HepG2 (cell line): ENCODE data around the gene C17orf75. TPM values are rescaled to one million over a fixed set of nuclear protein-coding genes. Genes with fewer than 3 reads are reported as not detected.

Source experiments
- ARHGAP35 ChIP-seq: sonication (generic); formaldehyde crosslinking; IDR thresholded peaks from 2 replicates; pipeline ENCODE4 v1.9.0; 2022; ENCODE audit warnings: mild to moderate bottlenecking, inconsistent platforms, moderate library complexity, missing genetic modification reagents, borderline replicate concordance
- CREB1 ChIP-seq, 2 experiments: fragments of 450-650 bp in 1 of 2; IDR thresholded peaks; 2 replicates each; pipeline ENCODE4 v1.6.1; 2016 to 2017; ENCODE audit warnings: control low read depth in 1 of 2, mild to moderate bottlenecking in 1 of 2, missing compliant biosample characterization in 1 of 2, missing genetic modification characterization in 1 of 2
- HDAC6 ChIP-seq: fragments of 200-600 bp; sonication (generic); IDR thresholded peaks from 2 replicates; pipeline ENCODE4 v1.7.0; 2017; ENCODE audit warnings: mild to moderate bottlenecking, antibody characterized with exemption, low read length, low read depth
- JUND ChIP-seq: sonication (generic); formaldehyde crosslinking; IDR thresholded peaks from 2 replicates; pipeline ENCODE4 v1.8.0; 2022; ENCODE audit warnings: mild to moderate bottlenecking, missing genetic modification reagents
- KLF12 ChIP-seq: sonication (generic); formaldehyde crosslinking; IDR thresholded peaks from 2 replicates; pipeline ENCODE4 v1.4.0; 2020; ENCODE audit warnings: missing genetic modification reagents, borderline replicate concordance
- KLF16 ChIP-seq, 2 experiments: sonication (generic) in 1 of 2; formaldehyde crosslinking in 1 of 2; IDR thresholded peaks; 2 replicates each; pipeline versions ENCODE4 v1.6.1 to v1.8.0; 2016 to 2023; ENCODE audit warnings: missing genetic modification reagents in 2 of 2, missing compliant biosample characterization in 1 of 2
- MATR3 ChIP-seq: sonication (generic); formaldehyde crosslinking; IDR thresholded peaks from 2 replicates; pipeline ENCODE4 v1.4.0; 2020; ENCODE audit warnings: missing genetic modification reagents
- MEIS1 ChIP-seq: sonication (generic); formaldehyde crosslinking; IDR thresholded peaks from 2 replicates; pipeline ENCODE4 v1.9.0; 2021; ENCODE audit warnings: mild to moderate bottlenecking, missing genetic modification reagents, moderate library complexity, borderline replicate concordance
- POGK ChIP-seq: sonication (generic); formaldehyde crosslinking; conservative IDR thresholded peaks from 2 replicates; pipeline ENCODE4 v1.8.0; 2022; ENCODE audit warnings: mild to moderate bottlenecking, moderate library complexity, missing genetic modification reagents
- SNAI1 ChIP-seq: sonication (generic); formaldehyde crosslinking; IDR thresholded peaks from 2 replicates; pipeline ENCODE4 v1.5.0; 2020; ENCODE audit warnings: mild to moderate bottlenecking, missing genetic modification reagents, borderline replicate concordance
- SRSF1 ChIP-seq: fragments of 200-400 bp; formaldehyde crosslinking; optimal IDR thresholded peaks from 2 replicates; pipeline ENCODE3; 2017; ENCODE audit warnings: mild to moderate bottlenecking, low read depth, low read length, moderate library complexity
- TCF7L2 ChIP-seq: IDR thresholded peaks from 2 replicates; pipeline ENCODE4 v1.6.1; 2011; ENCODE audit warnings: mild to moderate bottlenecking, low read depth, low read length, moderate library complexity
- ZBTB39 ChIP-seq: sonication (generic); formaldehyde crosslinking; IDR thresholded peaks from 2 replicates; pipeline ENCODE4 v1.5.0; 2020; ENCODE audit warnings: missing genetic modification reagents
- ZNF124 ChIP-seq: sonication (generic); formaldehyde crosslinking; IDR thresholded peaks from 2 replicates; pipeline ENCODE4 v1.4.0; 2020; ENCODE audit warnings: missing genetic modification reagents
- ZNF318 ChIP-seq: sonication (generic); formaldehyde crosslinking; IDR thresholded peaks from 2 replicates; pipeline ENCODE4 v1.4.0; 2020; ENCODE audit warnings: mild to moderate bottlenecking, missing genetic modification reagents
- ZNF543 ChIP-seq: sonication (generic); formaldehyde crosslinking; IDR thresholded peaks from 2 replicates; pipeline ENCODE4 v1.4.0; 2020; ENCODE audit warnings: mild to moderate bottlenecking, missing genetic modification reagents
- ZNF674 ChIP-seq: sonication (generic); formaldehyde crosslinking; IDR thresholded peaks from 2 replicates; pipeline ENCODE4 v1.5.0; 2020; ENCODE audit warnings: low read depth, mild to moderate bottlenecking, missing genetic modification reagents
- polyA plus RNA-seq, 8 experiments: library from polyadenylated mRNA; depleted of rRNA in 3 of 8; stranded (reverse) in 7 of 8; unstranded in 1 of 8; fragments of >200 nt; fragmentation: Illumina TruSeq in 4 of 8; extraction: Trizol in 4 of 8; gene quantifications; 2 replicates each; pipeline versions ENCODE4 v1.2.1 to v1.2.3, GENCODE V29; 2011 to 2016; ENCODE audit warnings: low read depth in 4 of 8, missing spikeins in 1 of 8, mixed read lengths in 1 of 8; ENCODE audit not compliant: insufficient read depth in 1 of 8
- total RNA-seq, 5 experiments: library from RNA; depleted of rRNA; stranded (reverse); fragments of >200 nt; fragmentation: Illumina TruSeq; extraction: Trizol; gene quantifications; 2 replicates each; pipeline ENCODE4 v1.2.3, GENCODE V29; 2016; ENCODE audit warnings: low read depth in 1 of 5

C17orf75 gene
- total and polyA plus RNA-seq, 2 of the 13 experiments (the other 11 are each of a cell fraction or from before 2014, with no cell fraction given), result 16.2 to 33.0 TPM

GRCh38 chr17:32302860-32303649, 38.9 kb downstream of the C17orf75 start (continued):
- TF ChIP-seq ZBTB39 (CRISPR knock-in tag) (no peak), JUND (CRISPR knock-in tag) (no peak), ZNF124 (CRISPR knock-in tag) (no peak), SNAI1 (CRISPR knock-in tag) (no peak), KLF12 (no peak), MATR3 (CRISPR knock-in tag) (no peak), ARHGAP35 (CRISPR knock-in tag) (no peak), HDAC6 (no peak), TCF7L2 (peak; percentile 57; the same call in 1 of the 2 replicates), ZNF318 (no peak), ZNF543 (CRISPR knock-in tag) (no peak), SRSF1 (no peak), ZNF674 (CRISPR knock-in tag) (no peak), MEIS1 (CRISPR knock-in tag) (no peak), KLF16 (CRISPR knock-in tag; IDR thresholded peaks at IDR 0.05) (no peak), POGK (CRISPR knock-in tag) (peak; percentile 46; the same call in 1 of the 2 replicates), CREB1 (IDR thresholded peaks at IDR 0.05) (no peak), CREB1 (CRISPR knock-in tag; IDR thresholded peaks at IDR 0.05) (no peak)
